Measurements from ENCODE around the gene STAP2. TPM values are rescaled to one million over a fixed set of nuclear protein-coding genes. Genes with fewer than 3 reads are reported as not detected.

Gene STAP2
- total RNA-seq, 1 donor from 2014 or later: 35.6 TPM

- peak overlapping the region; percentile 81 for H3K27ac Mint-ChIP-seq
- TF ChIP-seq CTCF (IDR thresholded peaks at IDR 0.05; ENCODE audit: unreplicated experiment): no peak
- H3K9me3 Mint-ChIP-seq (ENCODE audit: low read depth): no peaks in the 10 kb centered on the region
- H3K4me1 Mint-ChIP-seq (ENCODE audit: low read depth): peaks cover 2% of the 10 kb centered on the region
- peak overlapping the region; percentile 60 for H3K4me3 Mint-ChIP-seq (ENCODE audit: low read depth)
- no peak for DNase-seq (ENCODE audit: low spot score, unreplicated experiment)
- peaks cover 9% of the 10 kb centered on the region for H3K27me3 Mint-ChIP-seq
- H3K36me3 Mint-ChIP-seq (ENCODE audit: insufficient read depth): peaks cover 4% of the 10 kb centered on the region
Observed at GRCh38 chr19:4327877-4328242, 10.8 kb downstream of the STAP2 start.

GRCh38 chr19:4327252-4327876 is 11.3 kb downstream of the STAP2 start:
- Mint-ChIP-seq H3K4me3 (ENCODE audit: low read depth) (peak overlapping the region; percentile 60), H3K4me1 (ENCODE audit: low read depth) (peaks cover 2% of the 10 kb centered on the region), H3K9me3 (ENCODE audit: low read depth) (no peaks in the 10 kb centered on the region), H3K27me3 (peaks cover 9% of the 10 kb centered on the region), H3K36me3 (ENCODE audit: insufficient read depth) (peaks cover 4% of the 10 kb centered on the region), H3K27ac (peak overlapping the region; percentile 81)
- TF ChIP-seq CTCF (IDR thresholded peaks at IDR 0.05; ENCODE audit: unreplicated experiment): no peak
- DNase-seq (ENCODE audit: low spot score, unreplicated experiment): peak; percentile 56

DNA sequence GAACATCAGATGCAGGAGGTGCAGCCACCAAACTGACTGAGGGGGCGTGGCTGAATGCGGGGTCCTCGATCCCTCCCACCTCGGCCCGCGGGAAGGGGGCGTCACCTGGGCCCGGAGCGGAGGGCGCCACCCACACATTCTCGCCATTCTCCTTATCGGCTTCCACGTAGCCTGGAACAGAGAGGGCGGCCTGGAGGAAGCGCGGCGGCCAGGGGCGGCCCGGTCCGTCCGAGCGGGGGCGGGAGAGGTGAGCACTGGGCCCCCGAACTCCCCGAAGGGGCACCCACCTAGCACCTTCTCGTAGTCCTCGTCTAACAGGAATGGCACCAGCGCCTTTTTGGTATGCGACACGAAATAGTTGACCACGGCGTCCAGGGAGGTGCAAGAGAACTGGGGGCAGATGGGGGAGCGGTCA is 11.8 kb downstream of the STAP2 start:
- peaks cover 2% of the 10 kb centered on the region for H3K4me1 Mint-ChIP-seq (ENCODE audit: low read depth)
- no peak overlapping the region for H3K4me3 Mint-ChIP-seq (ENCODE audit: low read depth)
- H3K27me3 Mint-ChIP-seq: peaks cover 9% of the 10 kb centered on the region
- no peaks in the 10 kb centered on the region for H3K9me3 Mint-ChIP-seq (ENCODE audit: low read depth)
- H3K27ac Mint-ChIP-seq: no peak overlapping the region
- no peak for TF ChIP-seq CTCF (IDR thresholded peaks at IDR 0.05; ENCODE audit: unreplicated experiment)
- no peak for DNase-seq (ENCODE audit: low spot score, unreplicated experiment)
- peaks cover 7% of the 10 kb centered on the region for H3K36me3 Mint-ChIP-seq (ENCODE audit: insufficient read depth)

DNA sequence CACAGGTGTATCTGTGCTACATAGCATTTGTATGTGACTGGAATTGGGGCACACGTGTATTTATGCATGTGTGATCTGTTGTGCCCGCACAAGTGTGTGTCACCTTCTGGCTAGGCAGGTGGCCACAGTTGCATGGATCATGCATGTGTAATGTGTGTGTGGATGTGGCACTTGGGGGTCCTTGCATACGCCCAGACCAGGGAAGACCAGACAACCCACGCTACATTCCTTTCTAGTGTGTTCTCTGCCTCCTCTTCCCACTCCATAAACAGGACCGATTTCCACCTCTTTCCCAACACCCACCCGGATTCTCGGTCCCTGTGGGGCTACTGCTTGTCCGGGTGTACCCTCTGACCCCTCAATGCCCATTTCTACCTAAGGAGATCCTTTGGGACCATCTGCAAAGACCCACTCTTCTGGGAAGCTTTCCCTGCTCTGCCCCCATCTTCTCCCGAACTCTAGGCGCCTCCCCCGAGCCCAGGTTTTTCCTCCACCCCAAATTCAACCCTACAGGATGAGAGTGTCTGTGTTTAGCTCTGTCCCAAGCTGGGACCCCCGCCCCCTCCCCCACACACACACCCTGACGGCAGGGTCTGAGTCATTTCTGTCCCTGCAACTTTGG is 12.3 kb downstream of the STAP2 start:
- H3K4me1 Mint-ChIP-seq (ENCODE audit: low read depth): peaks cover 2% of the 10 kb centered on the region
- H3K4me3 Mint-ChIP-seq (ENCODE audit: low read depth): no peak overlapping the region
- no peaks in the 10 kb centered on the region for H3K9me3 Mint-ChIP-seq (ENCODE audit: low read depth)
- DNase-seq (ENCODE audit: low spot score, unreplicated experiment): no peak
- TF ChIP-seq CTCF (IDR thresholded peaks at IDR 0.05; ENCODE audit: unreplicated experiment): no peak
- peaks cover 7% of the 10 kb centered on the region for H3K36me3 Mint-ChIP-seq (ENCODE audit: insufficient read depth)
- no peak overlapping the region for H3K27ac Mint-ChIP-seq
- H3K27me3 Mint-ChIP-seq: peaks cover 9% of the 10 kb centered on the region

- H3K27ac Mint-ChIP-seq: no peak overlapping the region
- peaks cover 9% of the 10 kb centered on the region for H3K27me3 Mint-ChIP-seq
- TF ChIP-seq CTCF (IDR thresholded peaks at IDR 0.05; ENCODE audit: unreplicated experiment): no peak
- H3K4me1 Mint-ChIP-seq (ENCODE audit: low read depth): peaks cover 2% of the 10 kb centered on the region
- no peak overlapping the region for H3K4me3 Mint-ChIP-seq (ENCODE audit: low read depth)
- peaks cover 12% of the 10 kb centered on the region for H3K9me3 Mint-ChIP-seq (ENCODE audit: low read depth)
- H3K36me3 Mint-ChIP-seq (ENCODE audit: insufficient read depth): peaks cover 19% of the 10 kb centered on the region
- DNase-seq (ENCODE audit: low spot score, unreplicated experiment): no peak
Observed at GRCh38 chr19:4324228-4324627, 14.4 kb downstream of the STAP2 start.
